Amygdala (tissue), 56 donors: Measurements from ENCODE around the gene SARDH.
"Not testable (repeated sequence)": the region's sequence is repeated elsewhere in the genome, so short reads cannot be mapped to it uniquely, and the experiment has no call there.

Experiments
- DNase-seq, 56 donors: peaks; one replicate each; lab custom pipeline; 2025; lab: John Stamatoyannopoulos, UW

The SARDH gene

GRCh38 chr9:133677126-133678010, 60.8 kb downstream of the SARDH start:
- DNase-seq: no peak

- DNase-seq: no peak
These were observed 61.7 kb downstream of the SARDH start for GRCh38 chr9:133676450-133676849.

DNA sequence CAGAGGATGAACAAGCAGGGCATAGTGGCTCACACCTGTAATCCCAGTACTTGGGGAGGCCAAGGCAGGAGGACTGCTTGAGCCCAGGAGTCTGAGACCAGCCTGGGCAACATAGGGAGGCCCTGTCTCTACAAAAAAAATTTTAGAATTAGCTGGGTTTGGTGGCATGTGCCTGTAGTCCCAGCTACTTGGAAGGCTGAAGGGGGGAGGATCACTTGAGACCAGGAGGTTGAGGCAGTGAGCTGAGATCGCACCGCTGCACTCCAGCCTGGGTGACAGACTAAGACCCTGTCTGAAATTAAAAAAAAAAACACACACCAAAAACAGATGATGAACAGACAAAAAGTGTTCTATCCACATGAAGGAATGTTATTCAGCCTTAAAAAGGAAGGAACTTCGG, 62.4 kb downstream of the SARDH start:
- DNase-seq: not testable (repeated sequence)

DNA sequence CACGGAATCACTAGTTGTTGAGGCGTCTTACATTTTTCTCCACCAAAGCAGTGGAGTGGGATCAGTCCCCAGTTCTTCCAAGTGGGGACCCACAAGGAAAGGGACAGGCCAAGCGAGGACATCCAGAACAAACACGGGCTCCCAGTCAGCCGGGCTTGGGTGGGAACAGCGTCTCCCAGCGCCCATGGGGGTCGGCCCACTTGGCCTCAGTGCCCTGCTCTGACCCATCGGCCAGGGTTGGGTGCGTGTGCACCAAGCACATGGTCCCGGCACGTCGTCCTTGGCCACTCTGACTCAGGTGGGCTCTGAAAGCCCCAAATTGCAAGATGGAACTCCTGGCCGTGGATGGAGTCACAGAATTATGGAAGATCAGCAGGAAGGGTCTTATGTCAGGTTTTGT, 64.1 kb downstream of the SARDH start:
- DNase-seq: no peak

DNA sequence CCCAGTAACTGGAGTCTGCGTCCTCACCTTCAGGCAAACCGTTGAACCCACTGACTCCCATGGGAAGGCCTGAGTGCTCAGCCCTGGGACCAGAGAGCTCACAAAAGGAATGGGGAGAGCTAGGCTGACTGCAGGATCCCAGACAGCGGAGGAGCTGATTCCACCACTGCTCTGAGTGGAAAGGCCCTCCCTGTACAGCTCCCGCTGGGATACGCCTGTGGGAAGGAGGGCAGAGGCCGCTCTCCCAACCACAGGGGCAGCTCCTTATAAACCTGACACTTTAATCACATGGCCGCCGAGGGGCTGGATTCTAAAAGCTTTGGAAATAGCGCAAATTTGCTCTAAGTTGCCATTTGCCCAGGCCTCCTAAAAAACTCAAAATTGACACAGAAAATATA, 64.9 kb downstream of the SARDH start:
- no peak for DNase-seq

DNA sequence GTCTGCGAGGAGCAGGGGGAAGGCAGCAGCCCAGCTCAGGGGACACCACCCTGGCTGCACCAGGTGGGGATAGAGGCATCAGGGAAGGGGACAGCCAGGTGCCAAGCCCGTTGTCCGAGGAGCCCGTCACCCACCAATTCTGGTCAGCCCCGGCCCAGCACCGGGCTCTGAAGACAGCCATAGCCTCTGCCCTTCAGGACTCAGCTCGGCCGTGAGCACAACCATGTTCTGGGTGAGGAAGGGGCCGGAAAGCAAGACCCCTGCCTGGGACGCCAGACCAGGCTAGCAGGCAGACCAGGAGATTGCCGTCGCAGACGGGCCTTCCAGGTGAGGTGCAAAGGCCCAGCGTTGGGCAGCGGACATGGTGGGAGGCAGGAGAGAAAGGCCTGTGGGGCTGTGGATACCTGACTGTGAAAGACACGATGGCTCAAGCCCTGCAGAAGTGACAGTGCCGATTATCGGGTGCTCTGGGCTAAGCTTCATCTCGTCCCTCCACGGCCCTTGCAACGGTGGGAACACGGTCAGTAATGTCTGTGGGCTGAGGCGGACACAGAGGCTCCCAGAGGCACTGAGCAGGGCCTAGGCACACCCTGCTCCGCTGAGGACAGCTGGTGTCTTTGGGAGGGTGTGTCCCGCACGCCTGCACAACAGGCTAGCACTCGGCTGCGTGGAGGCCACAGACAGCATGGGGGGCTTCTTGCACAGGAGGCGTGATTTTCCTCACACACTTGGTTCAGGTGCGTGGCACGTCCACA, 65.5 kb downstream of the SARDH start:
- DNase-seq: no peak

DNA sequence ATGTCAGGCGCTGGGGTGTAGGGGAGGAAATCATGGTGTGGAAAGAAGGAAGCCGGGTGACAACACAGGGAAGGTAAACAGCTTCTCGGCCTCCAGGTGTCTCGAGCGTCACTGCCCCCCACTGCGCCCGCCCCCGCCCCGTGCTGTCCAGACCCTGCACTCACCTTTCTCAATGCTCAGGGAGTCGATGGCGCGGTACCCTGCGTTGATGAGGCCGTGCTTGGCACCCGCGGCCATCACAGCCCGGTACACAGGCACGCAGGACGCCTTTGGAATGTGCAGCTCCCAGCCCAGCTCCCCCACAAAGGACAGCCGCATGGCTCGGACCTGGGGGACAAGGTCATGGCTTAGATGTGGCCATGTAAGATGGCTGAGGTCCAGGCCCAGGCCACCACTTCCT, 66.8 kb downstream of the SARDH start:
- DNase-seq: no peak

- no peak for DNase-seq
These were observed 67.7 kb downstream of the SARDH start for GRCh38 chr9:133670466-133670865.

- DNase-seq: no peak
These were observed 68.9 kb downstream of the SARDH start for GRCh38 chr9:133669182-133669801.

DNA sequence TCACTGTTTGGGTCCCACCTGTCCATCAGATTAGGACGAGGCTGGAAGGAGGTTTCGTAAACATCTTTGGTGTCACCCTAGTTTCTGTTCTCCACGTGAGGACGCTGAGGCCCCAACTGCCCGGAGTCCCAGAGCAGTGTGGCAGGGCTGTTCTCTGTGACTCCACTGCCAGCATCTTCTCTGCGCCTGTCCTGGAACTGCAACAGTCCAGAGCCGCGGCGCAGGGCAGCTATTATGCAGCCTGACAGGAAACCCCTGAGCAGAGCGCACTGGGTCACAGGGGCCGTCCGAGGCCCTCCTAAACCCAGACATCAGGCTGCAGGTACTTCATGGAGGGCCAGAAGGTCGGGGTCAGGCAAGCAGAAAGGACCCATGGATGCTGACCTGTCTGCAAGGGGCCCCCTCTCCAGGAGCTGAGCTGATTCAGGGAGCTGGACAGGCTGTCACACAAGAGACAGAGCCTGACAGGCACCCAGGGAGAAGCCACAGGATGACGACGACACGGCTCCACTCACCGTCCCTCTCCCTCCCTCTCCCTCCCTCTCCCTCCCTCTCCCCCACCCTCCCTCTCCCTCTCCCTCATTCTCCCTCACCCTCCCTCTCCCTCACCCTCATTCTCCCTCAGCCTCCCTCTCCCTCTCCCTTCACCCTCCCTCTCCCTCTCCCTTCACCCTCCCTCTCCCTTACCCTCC, 70.2 kb downstream of the SARDH start:
- no peak for DNase-seq

DNA sequence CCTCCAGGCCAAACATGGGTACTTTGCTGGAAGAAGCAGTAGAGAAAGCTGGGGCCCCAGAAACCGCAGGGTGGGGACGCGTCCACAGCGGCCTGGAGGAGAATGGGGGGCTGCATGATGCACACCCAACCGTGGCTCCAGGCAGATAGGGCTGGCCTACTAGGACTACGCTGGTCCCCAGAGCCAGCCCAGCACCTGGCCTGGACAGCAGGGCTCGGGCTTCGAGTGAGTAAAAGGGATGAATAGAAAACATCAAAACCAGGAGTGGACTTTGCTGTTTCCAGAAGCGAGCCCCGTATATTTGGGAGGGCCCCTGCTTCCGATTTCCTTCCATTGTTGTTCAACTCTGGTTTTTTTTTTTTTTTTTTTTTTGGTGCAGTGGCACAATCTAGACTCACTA, 71.3 kb downstream of the SARDH start:
- no peak for DNase-seq

GRCh38 chr9:133666387-133666786, 71.8 kb downstream of the SARDH start:
- DNase-seq: no peak

DNA sequence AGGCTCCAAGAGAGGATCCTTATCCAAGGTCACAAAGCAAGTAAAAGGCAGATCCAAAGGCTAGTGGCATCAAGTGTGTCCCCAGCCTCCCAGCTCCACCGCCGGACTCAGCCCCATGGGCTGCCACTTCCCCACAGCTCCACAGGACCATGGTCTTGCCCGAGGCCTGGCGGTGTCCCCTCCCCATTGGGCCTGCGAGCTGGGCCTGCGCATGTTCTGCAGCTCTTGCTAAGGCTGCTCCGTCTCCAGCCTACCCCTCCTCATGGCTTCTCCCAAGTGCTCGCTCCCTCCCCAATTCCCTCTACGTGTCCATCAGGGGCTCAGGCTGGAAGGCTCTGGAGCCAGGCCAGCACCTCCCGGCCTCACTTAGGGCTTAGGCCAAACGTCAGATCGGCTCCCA, 72.6 kb downstream of the SARDH start:
- no peak for DNase-seq

GRCh38 chr9:133665096-133665495, 73.1 kb downstream of the SARDH start:
- no peak for DNase-seq

GRCh38 chr9:133664173-133665050, 73.7 kb downstream of the SARDH start:
- DNase-seq: no peak

GRCh38 chr9:133661846-133662540, 76.2 kb downstream of the SARDH start:
- no peak for DNase-seq

- no peak for DNase-seq
These were observed 78.6 kb downstream of the SARDH start for GRCh38 chr9:133659516-133659915.

DNA sequence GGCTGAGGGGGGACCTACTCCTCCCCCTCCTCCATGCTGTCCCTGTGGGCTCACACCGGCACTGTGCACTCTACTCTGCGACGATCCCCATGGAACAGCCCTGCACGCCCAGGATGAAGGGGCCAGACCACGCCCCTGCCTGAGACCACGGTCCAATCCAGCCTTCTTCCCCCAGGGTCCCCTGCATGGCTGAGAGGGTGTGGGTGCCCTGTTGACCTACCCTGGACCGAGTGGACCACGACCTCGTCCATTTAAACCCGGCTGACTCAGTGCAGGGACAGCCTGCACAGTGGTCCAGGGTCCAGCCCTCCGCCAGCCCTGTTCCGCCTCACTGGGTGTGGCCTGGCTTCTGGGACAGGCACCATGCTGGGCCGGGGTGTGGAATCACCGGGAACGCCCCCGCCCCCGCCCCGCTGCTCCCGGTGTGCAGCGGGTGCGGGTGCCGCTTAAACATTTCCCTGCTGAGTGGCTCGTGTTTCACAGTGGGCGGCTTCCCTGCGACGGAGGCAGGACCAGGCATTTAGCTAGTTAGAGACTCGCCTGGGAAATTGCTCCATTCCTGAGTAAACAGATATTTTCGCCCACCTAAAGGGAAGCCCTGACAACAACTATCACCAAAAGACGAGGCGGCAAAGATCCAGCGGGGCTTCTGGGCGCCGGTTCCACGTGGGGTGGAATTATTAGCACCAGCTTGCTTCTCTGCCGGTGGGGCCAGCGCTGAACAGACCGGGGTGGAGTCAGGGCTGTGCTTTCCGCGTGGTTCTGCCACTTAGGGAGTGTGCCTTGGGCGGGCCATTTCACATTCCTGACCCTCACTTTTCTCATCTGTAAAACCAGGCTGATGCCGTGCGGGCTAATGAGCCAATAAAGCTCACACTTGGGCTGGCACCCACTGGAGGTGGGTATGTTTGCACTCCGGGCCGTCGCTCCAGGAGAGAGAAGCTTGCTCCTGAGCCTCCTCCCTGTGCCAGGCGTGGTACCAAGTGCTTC, 79.4 kb downstream of the SARDH start:
- DNase-seq: peak in 25 of 56 donors; percentile 8 to 61 (median 37)
